ENCODE results near the gene APBA2.

Gene APBA2

DNA sequence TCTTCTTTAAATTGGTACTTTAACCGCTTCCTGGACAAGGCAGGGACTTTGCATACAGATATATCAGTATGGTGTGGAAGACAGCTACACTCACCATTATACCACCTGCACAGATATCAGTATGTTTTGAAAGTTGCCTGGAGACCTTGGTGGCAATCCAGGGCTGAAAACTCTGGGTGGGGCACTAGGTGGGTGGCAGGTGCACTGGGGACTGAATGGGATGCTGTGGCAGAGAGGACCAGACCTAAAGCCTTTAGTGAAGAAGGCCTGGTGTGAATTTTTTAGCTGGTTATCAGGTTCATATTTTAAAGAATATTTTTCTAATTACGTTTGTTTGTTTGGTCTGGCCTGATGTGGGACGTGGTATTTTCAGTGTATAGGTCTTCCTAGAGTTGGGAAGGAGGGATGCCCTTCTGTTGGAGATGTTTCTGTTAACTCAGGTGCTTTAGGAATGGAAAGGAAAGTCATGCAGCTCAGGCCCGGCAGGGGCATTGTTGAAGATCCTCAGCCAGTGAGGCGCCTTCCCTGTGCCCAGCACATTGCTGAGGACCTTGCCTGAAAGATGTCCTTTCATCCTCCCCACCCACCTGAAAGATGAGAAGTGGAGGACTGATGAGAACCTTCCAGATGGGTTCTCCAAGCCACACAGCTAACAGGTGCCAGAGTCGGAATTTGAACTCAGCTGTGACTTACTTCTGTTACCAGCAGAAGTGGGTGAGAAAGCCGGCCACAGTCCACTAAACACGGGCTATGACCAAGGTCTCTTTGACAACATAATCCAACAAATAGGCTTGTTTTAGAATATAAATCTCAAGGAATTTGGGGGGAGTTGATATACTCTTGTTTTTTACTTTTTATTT lies 77.3 kb downstream of the APBA2 start:
- in situ Hi-C loops (cut with HindIII; ENCODE audit: low pct_ligation_motif_present, low pct_unique_long_range_greater_than_20kb, low sequenced_read_pairs): no loop called here
- no peak for DNase-seq

DNA sequence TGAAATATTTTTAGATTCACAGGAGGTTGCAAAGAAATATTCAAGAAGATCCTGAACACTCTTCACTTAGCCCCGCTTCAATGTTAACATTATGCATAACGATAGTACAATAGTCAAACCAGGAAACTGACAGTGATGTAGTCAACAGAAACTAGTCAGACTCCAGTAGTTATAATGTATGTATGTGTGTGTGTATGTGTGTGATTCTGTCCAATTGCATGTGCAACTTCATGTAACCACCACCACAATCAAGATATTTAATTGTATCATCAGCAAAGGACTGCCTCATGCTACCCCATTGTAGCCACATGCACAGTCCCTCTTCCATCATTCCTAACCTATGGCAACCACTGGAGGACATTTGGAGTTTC lies 77.9 kb downstream of the APBA2 start:
- no peak for DNase-seq
- in situ Hi-C loops (cut with HindIII; ENCODE audit: low pct_ligation_motif_present, low pct_unique_long_range_greater_than_20kb, low sequenced_read_pairs): no loop called here

DNA sequence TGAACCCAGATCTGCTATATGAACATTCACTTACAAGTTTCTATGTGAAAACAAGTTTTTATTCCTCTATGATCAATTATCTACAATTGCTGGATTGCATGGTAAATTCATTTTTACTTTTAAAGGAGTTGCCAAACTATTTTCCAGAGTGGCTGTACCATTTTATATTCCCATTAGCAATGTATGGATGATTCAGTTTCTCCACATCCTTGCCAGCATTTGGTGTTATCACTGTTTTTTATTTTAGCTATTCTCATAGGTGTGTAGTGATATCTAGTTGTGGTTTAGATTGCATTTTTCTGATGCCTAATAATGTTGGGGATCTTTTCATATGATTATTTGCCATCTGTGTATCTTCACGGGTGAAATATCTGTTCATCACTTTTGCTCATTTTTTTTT lies 78.3 kb downstream of the APBA2 start:
- in situ Hi-C loops (cut with HindIII; ENCODE audit: low pct_ligation_motif_present, low pct_unique_long_range_greater_than_20kb, low sequenced_read_pairs): no loop called here

GRCh38 chr15:28967066-28967465 lies 81.3 kb downstream of the APBA2 start:
- DNase-seq: no peak
- in situ Hi-C loops (cut with HindIII; ENCODE audit: low pct_ligation_motif_present, low pct_unique_long_range_greater_than_20kb, low sequenced_read_pairs): no loop called here

More for the DNA sequence above, 78.3 kb downstream of the APBA2 start:
- DNase-seq: no peak

GRCh38 chr15:28967990-28968389 lies 82.2 kb downstream of the APBA2 start:
- no peak for DNase-seq
- in situ Hi-C loops (cut with HindIII; ENCODE audit: low pct_ligation_motif_present, low pct_unique_long_range_greater_than_20kb, low sequenced_read_pairs): no loop called here

GRCh38 chr15:28969511-28970085 lies 83.8 kb downstream of the APBA2 start:
- in situ Hi-C loops (cut with HindIII; ENCODE audit: low pct_ligation_motif_present, low pct_unique_long_range_greater_than_20kb, low sequenced_read_pairs): no loop called here
- DNase-seq: no peak

DNA sequence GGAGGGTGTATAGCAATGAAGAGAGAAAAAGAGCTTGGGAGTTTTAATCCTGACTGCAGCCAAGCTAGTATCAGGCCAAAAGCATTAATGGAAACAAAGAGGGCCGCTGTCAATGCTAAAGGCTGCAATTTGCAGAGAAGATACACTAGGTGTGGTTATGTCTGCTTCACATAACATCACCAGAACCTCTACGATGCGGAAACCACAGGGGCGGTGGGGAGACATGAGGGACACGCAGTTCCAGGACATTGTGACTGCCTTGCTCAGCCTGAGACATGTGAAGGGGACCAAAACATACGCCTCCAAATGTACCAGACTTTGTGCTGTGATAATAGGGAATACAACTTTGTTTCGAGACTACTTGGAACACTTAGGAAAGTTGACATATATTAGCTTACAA lies 88.4 kb downstream of the APBA2 start:
- in situ Hi-C loops (cut with HindIII; ENCODE audit: low pct_ligation_motif_present, low pct_unique_long_range_greater_than_20kb, low sequenced_read_pairs): no loop called here
- DNase-seq: no peak

GRCh38 chr15:28975766-28976179 lies 90.0 kb downstream of the APBA2 start:
- in situ Hi-C loops (cut with HindIII; ENCODE audit: low pct_ligation_motif_present, low pct_unique_long_range_greater_than_20kb, low sequenced_read_pairs): no loop called here
- peak; percentile 57 for DNase-seq

DNA sequence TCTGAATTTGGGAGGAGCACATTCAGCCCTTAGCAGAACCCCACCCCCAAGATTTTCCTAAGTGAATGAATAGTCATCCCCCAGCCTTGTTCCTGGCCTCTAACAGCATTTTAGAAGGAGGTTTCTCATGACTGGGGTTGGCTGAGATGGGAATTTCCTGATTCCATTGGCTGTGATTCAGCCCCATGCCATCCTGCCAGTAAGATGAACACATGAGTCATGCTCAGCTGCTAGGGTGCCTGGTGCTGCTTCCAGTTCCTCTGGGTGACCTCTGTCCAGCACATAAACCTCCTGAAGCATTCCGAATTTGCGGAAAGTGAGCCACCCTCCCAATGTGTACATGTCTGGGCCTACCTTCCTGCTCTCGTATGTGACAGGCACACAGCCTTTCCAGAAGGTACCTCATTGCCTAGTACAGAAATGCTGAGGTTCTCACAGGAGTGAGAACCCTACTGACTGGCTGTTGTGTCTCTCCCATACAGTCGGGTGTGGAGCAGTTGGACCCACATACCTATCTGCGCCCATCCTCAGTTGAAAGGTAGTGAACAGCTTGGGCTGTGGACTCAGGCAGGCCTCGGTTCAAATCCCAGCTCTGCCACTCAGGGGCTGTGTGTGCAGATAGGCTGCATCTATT lies 91.7 kb downstream of the APBA2 start:
- peak; percentile 95 for DNase-seq

GRCh38 chr15:28978011-28978378 lies 92.2 kb downstream of the APBA2 start:
- in situ Hi-C loops (cut with HindIII; ENCODE audit: low pct_ligation_motif_present, low pct_unique_long_range_greater_than_20kb, low sequenced_read_pairs): no loop called here
- DNase-seq: no peak

More for the DNA sequence above, 91.7 kb downstream of the APBA2 start:
- in situ Hi-C loops (cut with HindIII; ENCODE audit: low pct_ligation_motif_present, low pct_unique_long_range_greater_than_20kb, low sequenced_read_pairs): no loop called here

DNA sequence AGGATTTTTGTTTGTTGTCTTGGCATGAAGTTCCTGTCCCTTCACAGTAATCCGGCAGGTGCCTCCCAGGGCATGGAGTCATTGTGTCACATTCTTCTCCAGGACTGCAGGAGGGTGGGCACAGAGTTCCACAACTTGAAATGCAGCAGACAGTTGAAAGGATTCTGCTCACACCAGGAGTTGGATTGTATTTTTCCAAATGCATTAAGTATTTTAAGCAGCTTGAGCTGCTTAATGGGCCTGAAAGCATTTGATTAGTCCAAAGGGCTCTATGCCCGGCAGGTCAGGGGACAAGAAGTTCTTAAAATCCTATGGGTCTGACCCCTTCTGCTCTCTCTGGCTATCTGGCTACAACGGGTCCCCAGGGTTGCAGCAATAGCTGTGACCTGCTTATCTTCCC lies 92.9 kb downstream of the APBA2 start:
- in situ Hi-C loops (cut with HindIII; ENCODE audit: low pct_ligation_motif_present, low pct_unique_long_range_greater_than_20kb, low sequenced_read_pairs): no loop called here
- DNase-seq: no peak

- no peak for DNase-seq
- in situ Hi-C loops (cut with HindIII; ENCODE audit: low pct_ligation_motif_present, low pct_unique_long_range_greater_than_20kb, low sequenced_read_pairs): no loop called here
Observed at GRCh38 chr15:28979208-28979841, 93.6 kb downstream of the APBA2 start.

DNA sequence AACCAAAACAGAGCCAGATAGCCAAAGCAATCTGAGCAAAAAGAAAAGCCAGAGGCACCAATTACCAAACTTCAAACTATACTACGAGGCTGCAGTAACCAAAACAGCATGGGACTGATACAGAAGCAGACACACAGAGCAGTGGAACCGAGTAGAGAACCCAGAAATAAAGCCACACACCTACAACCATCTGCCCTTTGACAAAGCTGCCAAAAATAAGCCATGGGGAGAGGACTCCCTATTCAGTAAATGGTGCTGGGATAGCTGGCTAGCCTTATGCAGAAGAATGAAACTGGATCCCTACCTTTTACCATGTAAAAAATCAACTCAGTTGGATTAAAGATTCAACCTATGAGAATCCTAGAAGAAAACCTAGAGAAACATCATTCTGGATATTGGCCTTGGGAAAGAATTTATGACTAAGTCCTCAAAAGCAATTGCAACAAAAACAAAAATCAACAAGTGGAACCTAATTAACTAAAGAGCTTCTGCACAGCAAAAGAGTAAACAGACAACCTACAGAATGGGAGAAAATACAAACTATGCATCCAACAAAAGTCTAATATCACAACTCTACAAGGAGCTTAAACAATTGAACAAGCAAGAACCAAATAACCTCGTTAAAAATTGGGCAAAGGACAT lies 95.1 kb downstream of the APBA2 start:
- DNase-seq: no peak
- in situ Hi-C loops (cut with HindIII; ENCODE audit: low pct_ligation_motif_present, low pct_unique_long_range_greater_than_20kb, low sequenced_read_pairs): no loop called here

DNA sequence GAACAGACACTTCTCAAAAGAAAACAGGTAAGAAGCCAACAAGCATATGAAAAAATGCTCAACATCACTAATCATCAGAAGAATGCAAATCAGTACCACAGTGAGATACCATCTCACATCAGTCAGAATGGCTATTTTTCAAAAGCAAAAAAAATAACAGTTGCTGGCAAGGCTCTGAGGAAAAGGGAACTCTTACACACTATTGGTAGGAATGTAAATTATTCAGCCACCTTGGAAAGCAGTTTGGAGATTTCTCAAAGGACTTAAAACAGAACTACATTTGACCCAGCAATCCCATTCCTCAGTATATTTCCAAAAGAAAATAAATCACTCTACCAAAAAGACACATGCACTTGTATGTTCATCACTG lies 95.6 kb downstream of the APBA2 start:
- no peak for DNase-seq
- in situ Hi-C loops (cut with HindIII; ENCODE audit: low pct_ligation_motif_present, low pct_unique_long_range_greater_than_20kb, low sequenced_read_pairs): no loop called here

GRCh38 chr15:28981921-28982320 lies 96.1 kb downstream of the APBA2 start:
- no peak for DNase-seq
- in situ Hi-C loops (cut with HindIII; ENCODE audit: low pct_ligation_motif_present, low pct_unique_long_range_greater_than_20kb, low sequenced_read_pairs): no loop called here

GRCh38 chr15:28982886-28983285 lies 97.1 kb downstream of the APBA2 start:
- in situ Hi-C loops (cut with HindIII; ENCODE audit: low pct_ligation_motif_present, low pct_unique_long_range_greater_than_20kb, low sequenced_read_pairs): no loop called here
- DNase-seq: no peak

DNA sequence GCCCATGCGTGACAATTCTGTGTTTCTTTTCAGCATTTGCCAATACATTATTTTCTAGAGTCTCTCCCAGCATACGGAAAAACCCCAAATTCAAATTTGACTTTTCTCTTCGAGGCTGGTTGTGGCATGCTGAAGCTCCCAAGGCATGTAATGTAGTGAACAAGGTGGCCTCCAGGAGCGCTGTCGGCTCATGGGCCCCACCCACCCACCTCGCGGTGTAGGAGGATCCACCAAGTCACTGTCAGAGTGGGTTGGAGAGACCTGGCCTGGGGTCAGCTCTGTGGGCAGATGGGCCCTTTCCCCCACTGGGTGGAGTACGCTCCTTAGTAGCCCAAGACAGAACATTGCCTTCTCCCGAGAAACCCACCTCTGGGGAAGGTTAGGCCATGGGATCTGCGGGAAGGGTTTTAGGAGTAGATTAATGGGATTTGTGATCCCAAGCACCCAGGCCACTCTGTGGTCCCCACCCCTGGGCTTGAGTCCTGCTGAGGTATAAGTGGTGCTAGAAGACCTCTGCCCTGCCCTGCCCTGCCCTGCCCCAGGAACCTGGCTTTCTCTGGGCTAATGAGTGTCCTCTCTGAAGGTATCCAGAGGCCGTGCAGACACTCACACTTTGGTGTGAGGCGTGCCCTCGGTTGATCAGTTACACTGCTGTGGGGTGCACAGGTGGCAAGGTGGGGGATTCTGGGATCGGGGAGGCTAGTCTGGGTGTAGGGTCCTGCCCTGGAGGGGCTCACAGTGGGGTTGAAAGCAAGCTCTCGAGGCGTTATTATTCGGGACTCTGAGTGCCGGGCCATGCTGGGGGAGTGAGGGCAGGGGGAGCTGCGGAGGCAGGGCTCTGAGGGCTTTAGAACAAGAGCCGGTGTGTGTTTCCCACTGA lies 97.9 kb downstream of the APBA2 start:
- in situ Hi-C loops (cut with HindIII; ENCODE audit: low pct_ligation_motif_present, low pct_unique_long_range_greater_than_20kb, low sequenced_read_pairs): no loop called here
- DNase-seq: no peak

Measured in ACHN (cell line).